GM21447 (cell line): ENCODE results near the gene STARD8.
"Not testable (repeated sequence)": the region's sequence is repeated elsewhere in the genome, so short reads cannot be mapped to it uniquely, and the experiment has no call there.

Source experiments
- ATAC-seq: cut with Tn5 transposase; IDR thresholded peaks from one replicate; pipeline ENCODE4 v1.9.1; 2021; ENCODE audit not compliant: unreplicated experiment

Gene STARD8, protein sequence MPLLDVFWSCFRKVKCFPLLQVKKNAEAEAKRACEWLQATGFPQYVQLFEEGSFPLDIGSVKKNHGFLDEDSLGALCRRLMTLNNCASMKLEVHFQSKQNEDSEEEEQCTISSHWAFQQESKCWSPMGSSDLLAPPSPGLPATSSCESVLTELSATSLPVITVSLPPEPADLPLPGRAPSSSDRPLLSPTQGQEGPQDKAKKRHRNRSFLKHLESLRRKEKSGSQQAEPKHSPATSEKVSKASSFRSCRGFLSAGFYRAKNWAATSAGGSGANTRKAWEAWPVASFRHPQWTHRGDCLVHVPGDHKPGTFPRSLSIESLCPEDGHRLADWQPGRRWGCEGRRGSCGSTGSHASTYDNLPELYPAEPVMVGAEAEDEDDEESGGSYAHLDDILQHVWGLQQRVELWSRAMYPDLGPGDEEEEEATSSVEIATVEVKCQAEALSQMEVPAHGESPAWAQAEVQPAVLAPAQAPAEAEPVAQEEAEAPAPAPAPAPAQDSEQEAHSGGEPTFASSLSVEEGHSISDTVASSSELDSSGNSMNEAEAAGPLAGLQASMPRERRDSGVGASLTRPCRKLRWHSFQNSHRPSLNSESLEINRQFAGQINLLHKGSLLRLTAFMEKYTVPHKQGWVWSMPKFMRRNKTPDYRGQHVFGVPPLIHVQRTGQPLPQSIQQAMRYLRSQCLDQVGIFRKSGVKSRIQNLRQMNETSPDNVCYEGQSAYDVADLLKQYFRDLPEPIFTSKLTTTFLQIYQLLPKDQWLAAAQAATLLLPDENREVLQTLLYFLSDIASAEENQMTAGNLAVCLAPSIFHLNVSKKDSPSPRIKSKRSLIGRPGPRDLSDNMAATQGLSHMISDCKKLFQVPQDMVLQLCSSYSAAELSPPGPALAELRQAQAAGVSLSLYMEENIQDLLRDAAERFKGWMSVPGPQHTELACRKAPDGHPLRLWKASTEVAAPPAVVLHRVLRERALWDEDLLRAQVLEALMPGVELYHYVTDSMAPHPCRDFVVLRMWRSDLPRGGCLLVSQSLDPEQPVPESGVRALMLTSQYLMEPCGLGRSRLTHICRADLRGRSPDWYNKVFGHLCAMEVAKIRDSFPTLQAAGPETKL

DNA sequence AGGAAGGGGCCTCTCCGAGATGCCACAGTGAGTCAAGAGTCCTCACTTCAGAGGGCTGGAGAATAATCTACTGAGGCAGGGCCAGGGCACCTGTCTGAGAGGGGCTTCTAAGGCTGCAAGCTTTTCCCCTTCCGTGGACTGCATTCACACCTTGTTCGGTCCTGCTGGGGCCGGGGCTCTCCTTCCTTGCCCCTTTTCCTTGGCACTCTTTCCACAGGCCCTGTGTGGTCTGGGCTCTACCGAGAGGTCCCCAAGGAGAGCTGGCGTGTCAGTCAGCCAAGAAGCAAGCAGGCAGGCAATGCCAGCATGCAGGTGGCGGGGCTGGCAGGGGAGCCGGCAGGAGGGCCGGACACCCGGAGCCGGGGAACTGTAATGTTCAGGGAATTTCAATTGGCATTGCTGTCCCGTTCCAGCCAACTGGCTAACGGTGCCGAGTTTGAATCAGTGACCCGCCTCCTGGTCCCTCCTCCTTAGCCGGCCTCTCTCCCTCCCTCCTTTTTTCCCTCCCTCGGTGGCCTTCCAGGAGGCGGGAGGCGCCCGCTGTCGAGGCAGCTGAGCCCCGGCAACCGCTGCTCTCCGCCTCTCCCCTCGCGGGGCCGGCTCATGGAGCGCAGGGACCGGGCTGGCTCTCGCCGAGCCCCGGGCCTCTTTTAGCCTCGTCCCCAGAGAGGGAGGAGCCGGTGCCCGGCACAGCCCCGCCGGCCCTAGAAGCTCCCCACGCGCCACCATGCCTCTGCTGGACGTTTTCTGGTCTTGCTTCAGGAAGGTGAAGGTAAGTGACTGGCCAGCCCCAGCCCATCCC is at the start of gene STARD8:
Gene STARD8 (plus strand): TSS at position 511 of the 802 bp plus-strand sequence. CDS start 217 bp downstream, at position 728.
- ATAC-seq: no peak

DNA sequence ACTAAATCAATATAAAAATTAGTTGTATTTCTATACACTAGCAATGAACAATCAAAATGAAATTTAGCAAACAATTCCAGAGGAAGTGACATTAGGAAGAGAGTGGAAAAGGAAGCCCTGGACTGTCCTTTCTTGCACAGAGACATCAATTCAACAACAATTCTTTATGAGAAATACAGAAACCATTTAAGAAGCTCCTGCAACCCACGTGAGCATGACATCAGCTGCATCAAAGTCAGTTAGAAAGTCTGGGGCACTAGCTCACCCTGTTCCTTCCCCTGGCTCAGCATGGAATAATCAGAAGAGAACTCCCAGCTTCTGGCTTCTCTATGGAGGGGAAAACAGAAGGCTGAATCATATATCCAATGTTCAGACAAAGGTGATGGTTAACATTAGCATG is 48.6 kb upstream of the STARD8 start:
- ATAC-seq: no peak

DNA sequence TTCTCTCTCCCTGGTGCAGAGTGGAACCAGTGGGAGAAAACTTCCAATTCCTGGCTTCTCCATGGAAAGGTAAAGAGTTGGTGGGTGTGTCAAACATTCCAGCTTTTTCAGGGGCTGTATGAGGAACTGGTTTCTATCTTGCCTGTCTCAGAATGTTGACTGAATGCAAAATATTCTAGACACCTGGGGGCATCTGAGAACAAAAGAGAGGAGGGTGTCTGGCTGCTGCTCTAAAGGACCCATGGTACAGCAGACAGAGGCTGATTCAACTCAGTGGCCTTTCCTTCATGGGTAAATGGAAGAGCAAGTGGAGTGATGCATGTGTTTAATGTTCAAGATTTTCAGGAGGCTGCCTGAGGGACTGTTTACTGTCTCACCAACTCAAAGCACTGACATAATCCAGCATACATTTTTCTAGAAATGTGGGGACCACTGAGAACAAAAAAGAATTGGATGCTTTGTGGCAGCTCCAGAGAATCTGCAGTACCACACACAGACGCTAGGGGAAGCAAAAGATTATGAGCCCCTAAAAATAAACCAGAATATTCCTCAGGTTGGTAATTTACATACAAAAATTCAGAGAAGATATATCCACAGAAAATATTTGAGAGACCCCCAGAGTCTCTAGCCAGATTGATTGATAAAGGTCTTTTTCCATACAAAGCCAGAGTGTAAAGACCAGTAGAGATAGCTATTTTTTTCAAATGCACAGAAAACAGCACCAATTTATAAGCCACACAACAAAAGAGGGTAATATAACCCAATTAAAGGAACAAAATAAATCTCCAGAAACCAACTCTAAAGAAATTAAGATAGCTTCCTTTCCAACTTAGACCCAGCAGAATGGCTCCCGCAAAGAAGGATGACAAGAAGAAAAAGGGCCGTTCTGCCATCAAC is 48.0 kb upstream of the STARD8 start:
- no peak for ATAC-seq

DNA sequence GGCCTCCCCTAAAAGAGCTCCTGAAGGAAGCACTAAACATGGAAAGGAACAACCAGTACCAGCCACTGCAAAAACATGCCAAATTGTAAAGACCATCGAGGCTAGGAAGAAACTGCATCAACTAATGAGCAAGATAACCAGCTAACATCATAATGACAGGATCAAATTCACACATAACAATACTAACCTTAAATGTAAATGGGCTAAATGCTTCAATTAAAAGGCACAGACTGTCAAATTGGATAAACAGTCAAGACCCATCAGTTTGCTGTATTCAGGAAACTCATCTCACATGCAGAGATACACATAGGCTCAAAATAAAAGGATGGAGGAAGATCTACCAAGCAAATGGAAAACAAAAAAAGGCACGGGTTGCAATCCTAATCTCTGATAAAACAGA is 43.2 kb upstream of the STARD8 start:
- ATAC-seq: not testable (repeated sequence)

DNA sequence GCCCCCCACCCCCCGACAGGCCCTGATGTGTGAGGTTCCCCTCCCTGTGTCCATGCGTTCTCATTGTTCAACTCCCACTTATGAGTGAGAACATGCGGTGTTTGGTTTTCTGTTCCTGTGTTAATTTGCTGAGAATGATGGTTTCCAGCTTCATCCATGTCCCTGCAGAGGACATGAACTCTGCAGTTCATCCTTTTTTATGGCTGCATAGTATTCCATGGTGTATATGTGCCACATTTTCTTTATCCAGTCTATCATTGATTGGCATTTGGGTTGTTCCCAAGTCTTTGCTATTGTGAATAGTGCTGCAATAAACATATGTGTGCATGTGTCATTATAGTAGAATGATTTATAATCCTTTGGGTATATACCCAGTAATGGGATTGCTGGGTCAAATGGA is 32.7 kb upstream of the STARD8 start:
- ATAC-seq: not testable (repeated sequence)

DNA sequence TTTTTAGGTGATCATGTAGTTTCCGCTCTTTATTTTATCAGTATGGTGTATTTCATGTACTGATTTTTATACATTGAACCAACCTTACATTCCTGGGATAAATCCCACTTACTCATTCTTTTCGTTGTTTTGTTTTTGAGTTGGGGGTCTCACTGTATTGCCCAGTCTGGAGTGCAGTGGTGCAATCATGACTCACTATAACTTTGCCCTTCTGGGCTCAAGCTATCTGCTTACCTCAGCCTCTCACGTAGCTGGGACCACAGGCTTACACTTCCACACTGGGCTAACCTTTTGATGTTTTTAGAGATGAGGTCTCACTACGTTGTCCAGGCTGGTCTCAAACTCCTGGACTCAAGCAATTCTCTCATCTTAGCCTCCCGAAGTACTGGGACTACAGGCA is 19.5 kb upstream of the STARD8 start:
- no peak for ATAC-seq

DNA sequence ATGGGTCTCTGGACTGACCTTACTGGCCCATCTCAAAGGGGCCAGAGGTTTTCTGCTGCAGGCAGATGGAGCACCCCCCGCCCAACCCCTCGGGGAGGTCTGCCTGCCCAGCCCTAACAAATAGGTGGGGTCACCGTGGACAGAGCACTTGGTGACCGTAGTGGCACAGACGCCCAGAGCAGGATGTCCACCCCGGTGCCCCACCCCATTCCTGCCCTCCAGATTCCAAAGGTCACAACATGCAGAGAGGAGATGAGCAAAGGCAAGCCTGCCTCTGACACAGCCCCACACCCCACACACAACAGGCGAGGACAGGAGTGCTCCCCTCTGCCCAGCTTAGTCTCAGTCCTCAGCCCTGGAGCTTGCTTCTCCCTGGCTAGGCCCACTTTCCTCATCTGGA is 17.5 kb upstream of the STARD8 start:
- ATAC-seq: not testable (repeated sequence)

DNA sequence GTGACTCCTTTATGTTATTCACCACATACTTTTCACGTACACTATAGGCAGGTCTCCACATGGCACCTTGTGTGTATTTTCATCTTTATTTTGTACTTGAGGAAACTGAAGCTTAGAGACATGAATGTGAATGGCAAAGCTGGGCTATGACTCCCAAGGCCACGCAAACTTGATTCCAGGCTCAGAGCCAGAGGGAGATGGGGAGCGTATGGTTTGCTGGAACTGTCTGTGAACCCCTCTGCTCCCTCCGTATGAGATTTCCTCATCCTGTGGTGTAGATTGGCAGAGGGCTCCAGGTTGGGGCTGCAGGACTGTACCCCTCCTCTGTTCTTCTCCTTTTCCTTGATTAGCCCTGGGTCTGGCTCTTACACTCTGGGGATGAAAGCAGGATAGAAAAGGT is 16.1 kb upstream of the STARD8 start:
- no peak for ATAC-seq

DNA sequence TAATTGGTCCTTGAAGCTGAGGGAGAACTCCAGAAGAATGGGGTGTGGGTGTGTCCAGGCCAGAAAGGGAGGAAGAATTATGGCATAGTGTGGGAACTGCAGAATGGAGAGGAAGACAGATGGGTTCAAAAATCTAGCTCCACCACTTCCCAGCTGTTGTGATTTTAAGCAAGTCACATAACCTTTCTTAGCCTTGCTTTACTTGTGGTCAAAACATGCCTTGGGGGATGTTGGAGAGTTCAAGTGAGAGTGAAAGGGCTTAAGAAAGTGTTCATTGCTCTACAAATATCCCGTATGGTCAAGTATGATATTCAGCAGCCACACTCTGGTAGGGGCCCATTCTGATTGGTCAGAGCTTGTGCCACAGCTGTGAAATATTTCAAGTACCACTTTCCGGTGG is 15.0 kb upstream of the STARD8 start:
- no peak for ATAC-seq

DNA sequence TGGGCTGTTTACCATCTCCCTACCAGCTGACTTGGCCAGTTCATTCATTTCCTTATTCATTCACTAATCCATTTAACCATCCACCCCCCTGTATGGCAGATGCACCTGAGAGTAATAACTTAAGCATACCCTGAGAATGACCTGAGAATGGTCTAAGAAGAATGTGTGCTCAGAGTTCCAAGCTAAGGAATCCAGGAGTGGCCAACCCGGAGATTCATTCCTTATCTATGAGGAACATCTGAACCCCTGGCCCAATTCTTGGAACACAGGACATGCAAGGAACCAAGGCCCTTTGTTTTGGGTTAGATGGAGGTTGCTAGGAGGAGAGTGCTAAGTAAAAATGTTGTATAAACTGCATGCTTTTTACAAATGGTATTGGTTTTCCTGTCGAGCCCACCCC is 13.5 kb upstream of the STARD8 start:
- no peak for ATAC-seq

DNA sequence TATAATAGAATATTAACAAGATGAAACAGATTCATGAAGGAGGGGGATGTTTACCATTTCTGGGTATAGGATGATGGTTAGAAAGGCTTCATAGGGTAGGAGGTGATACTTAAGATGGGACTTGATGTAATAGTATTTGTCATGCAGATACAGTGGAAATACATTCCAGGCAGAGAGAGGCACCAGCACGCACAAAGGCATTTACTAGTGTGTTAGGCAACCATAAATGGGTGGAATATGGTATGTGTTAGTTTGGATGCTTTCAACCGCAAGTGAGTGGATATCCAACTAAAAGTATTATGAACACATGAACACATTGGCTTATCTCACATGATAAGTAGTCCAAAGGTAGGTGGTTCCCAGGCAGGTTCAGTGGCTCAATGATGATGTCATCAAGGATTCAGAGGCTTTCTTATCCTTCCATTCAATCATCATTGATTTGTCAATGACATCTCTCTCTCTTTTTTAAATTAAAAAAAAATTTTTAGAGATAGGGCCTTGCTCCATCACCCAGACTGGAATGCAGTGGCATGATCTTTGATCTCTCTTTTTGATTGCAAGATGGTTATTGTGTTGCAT is 12.7 kb upstream of the STARD8 start:
- no peak for ATAC-seq

DNA sequence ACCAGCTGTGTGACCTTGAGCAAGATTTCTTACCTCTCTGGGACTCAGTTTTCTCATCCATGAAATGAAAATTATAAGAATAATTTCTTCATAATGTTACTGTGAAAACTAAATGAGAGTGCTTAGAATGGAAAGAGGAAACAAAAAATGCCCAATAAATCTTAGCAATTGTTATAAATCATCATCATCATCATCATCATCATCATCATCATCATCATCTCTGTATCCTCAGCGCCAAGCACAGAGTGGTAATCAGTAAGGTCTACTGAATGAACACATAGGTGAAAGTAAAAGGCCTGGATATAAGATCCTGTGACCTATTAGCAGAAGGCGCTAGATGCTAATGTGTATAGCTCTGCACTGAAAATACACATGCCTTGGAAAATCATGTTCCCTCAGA is 6.8 kb upstream of the STARD8 start:
- ATAC-seq: no peak

DNA sequence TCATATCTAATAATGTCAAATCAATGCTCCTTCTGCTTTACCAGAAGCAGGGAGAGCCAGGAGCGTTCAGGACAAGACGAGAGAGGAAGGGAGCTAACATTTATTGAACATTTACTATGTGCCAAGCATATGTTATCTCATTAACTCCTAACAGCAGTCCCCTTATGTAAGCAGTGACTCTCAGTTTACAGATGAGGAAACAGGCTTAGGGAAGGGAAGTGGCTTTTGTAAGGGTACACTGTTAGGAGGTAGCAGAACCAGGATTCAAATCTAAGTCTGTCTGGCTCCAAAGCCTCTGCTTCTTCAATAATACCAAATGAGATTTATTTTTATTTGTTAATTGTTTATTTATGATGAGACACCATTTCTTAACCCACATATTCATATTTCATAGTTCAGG is 2.6 kb upstream of the STARD8 start:
- ATAC-seq: no peak

DNA sequence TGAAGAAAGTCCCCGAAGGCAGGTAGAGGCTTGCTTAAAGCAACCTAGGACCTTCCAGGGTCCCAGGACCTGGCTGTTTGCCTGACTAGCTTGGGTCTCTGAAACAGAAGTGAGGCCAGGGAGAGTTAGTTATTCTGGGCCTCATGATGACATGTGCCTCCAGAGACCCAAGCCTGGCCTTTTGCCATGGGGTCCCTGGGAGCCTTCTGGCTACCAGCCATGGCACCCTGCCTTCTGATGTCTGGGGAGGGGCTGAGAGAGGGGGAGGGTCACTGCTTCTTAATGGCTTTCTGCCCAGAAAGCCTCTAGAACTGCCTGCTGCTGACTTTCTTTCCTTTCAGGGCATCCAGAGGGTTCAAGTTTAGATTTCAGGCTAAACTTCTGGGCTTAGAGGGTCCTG is 1.0 kb upstream of the STARD8 start:
- no peak for ATAC-seq

DNA sequence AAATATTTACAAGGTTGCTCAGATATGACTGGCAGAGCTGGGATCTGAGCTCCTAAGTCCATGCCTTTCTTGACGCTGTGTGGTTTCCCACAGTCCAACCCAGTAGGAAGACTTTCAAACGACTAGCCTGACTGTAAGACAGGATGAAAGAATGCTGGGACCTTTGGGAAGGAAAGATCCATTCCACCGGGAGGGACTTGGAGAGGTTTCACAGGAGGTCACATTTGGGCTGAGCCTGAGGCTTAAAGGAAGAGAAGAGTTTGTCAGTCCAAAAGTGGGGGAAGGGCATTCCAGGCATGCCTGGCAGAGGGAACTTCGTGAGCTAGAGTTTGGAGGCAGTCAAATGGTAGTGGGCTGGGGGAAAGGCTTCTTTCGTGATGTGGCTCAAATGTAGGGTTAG is 1.5 kb downstream of the STARD8 start:
- no peak for ATAC-seq

DNA sequence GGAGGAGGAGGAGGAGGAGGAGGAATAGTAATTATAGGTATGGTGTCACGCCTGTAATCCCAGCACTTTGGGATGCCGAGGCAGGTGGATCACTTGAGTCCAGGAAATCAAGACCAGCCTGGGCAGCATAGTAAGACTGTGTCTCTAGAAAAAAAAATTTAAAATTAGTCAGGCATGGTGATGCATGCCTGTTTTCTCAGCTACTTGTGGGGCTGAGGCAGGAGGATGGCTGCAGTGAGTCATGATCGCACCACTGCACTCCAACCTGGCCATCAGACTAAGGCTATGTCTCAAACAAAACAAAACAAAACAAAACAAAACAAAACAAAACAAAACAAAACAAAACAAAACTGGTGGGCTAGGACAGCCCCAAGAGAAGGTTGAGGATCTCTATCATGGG is 3.0 kb downstream of the STARD8 start:
- ATAC-seq: no peak

DNA sequence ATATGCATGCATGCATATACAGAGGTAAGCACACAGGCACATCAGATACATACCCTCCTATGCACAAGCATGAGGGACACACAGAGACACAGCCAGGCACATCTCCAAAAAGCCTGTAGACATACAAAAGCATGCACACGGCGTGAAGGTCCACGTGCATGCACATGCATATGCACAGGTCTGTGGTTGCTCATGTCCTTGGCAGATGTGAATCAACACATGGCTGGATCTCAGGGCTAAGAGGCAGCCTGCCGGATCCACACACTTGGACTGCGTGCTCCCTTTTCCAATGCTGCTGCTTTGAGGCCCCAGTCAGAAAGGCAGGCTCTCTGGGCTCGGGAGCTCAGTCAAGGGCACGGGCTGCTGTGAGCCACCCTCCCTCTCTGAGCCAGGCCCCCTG is 3.6 kb downstream of the STARD8 start:
- no peak for ATAC-seq

DNA sequence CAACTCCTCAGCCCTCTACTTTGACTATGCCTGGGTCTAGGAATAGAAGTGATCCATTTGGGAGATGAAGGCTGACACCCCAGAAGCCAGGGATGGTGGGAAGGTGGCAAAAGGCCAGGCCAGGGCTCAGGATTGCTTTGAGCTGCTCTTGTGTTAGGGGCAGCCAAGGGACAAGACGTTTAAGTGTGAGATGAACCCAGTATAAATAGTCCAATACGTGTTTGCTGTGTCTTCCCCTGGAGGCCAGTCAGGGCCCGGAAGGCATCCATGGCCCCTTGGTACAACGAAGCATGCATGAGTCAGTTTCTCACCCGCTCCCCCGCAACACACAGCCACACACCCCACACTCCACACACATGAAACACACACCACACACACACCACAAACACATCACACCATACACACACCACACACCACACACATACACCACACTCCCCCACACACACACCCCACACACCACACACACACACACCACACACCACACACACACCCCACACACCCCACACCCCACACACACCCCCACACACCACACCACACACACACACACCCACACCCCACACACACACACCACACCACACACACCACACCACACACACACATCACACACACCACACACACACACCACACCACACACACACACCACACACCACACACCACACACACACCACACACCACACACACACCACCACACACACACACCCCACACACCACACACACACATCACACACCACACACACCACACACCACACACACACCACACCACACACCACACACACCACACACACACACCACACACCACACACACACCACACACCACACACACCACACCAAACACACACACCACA is 5.1 kb downstream of the STARD8 start:
- ATAC-seq: no peak

DNA sequence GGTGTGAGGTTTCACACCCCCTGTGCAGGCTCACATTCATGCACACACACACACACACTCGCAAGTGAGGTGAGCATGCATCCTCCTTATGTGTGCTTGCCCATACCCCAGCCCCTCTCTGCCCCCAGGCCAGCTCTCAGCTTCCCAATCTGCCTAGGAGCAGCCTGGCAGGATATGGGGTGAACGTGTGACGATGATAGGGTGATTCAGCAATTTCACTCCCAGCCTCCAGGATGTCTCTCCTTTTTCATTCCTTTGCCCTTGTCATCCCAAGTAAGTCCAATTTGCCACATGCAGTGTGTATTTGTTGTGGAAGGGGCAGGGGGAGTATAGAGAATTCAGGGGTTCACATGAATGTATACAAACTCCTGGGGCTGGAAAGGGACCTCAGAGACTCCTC is 7.2 kb downstream of the STARD8 start:
- ATAC-seq: no peak
